HG02588 (cell line): ENCODE measurements around the gene CD33.
"Not testable (repeated sequence)": the region's sequence is repeated elsewhere in the genome, so short reads cannot be mapped to it uniquely, and the experiment has no call there.

Source experiments
- ATAC-seq: cut with Tn5 transposase; IDR thresholded peaks from one replicate; pipeline ENCODE4 v1.9.1; 2021; ENCODE audit warnings: mild to moderate bottlenecking, moderate library complexity; ENCODE audit not compliant: unreplicated experiment

CD33 gene

DNA sequence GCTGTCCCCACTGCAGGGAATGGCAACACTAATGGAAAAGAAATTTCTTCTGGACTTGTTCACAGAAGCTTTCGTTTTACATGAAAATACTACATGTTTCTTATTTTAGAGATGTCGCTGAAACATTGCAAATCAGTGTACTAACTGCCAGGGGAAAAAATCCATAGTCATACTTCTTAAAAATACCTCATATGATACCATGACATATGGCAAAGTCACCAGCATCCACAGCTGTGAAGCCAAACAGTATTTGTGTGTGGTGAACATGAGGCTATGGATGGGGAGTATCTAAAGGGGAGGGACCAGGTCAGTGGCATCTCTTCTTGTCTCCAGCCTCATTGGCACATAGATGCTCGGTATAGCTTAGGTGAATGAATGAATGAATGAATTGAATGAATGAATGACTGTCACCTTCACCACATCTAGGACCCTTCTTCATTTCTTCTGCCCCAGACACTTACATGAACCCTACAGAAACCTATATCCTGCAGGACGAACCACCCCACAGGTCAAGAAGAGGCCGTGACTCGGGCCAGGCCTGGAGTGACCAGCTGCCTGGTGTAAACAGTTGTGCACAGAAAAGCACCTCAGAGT, 14.6 kb upstream of the CD33 start:
- ATAC-seq = no peak

DNA sequence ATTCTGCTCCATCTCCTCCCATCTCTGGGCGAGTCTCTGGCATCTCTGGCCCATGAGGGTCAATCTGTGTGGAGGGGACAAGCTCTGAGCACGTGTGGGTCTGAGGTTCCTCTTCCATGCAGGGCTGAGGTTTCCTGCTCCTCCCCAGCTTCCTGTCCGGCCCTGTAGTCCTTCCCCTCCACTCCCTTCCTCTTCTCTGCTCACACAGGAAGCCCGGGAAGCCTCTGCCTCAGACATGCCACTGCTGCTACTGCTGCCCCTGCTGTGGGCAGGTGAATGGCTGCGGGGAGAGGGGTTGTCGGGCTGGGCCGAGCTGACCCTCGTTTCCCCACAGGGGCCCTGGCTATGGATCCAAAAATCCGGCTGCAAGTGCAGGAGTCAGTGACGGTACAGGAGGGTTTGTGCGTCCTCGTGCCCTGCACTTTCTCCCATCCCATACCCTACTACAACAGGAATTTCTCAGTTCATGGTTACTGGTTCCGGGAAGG, 14.0 kb upstream of the CD33 start:
- ATAC-seq = not testable (repeated sequence)

DNA sequence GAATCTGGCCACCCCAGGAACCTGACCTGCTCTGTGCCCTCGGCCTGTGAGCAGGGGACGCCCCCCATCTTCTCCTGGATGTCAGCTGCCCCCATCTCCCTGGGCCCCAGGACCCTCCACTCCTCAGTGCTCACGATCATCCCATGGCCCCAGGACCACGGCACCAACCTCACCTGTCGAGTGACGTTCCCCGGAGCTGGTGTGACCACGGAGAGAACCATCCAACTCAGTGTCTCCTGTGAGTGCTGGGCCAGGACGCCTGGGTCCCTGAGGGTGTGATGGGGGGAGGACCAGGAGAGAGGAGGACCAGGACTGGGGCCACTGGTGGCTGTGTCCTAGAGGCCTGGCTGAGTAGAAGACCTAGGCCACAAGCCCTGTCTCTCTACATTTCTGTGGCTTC, 13.0 kb upstream of the CD33 start:
- no peak for ATAC-seq

DNA sequence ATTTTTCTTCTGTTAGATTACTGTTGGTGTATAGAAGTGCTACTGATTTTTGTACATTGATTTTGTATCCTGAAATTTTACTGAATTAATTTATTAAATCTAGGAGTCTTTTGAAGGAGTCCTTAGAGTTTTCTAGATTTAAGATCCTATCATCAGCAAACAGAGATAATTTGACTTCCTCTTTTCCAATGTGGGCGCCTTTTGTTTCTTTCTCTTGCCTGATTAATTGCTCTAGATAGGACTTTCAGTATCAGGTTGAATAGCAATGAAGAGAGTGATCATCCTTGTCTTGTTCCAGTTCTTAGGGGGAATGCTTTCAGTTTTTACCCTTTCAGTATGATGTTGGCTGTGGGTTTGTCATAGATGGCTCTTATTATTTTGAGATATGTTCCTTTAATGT, 5.6 kb upstream of the CD33 start:
- ATAC-seq = no peak

DNA sequence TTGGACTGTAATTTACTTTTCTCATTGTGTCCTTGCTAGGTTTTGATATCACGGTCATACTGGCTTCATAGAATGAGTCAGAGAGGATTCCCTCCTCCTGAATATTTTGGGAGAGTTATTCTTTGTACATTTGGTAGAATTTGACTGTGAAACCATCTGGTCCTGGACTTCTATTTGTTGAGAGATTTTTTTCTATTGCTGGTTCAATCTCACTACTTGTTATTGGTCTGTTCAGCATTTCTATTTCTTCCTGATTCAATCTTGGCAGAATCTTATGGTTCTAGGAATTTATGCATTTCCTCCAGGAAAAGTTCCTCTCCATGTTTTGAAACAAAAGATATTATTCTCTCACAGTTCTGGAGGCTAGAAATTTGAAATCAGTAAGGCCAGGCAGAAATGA, 4.9 kb upstream of the CD33 start:
- ATAC-seq = no peak

DNA sequence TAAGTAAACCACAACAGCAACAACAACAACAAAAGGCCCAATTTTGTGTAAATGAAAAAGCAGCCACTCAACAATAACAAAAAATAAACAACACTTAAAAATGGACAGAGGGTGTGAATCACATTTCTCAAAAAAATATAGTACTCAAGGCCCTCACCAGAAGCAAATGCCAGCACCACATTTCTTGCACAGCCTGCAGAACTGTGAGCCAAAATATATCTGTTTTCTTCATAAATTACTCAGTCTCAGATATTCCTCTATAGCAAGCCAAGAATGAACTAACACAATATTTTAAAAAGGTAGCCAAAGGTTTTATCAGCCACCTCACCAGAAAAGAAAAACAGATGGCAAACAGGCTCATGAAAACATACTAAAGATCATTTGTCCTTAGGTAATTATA, 3.9 kb upstream of the CD33 start:
- ATAC-seq = no peak

DNA sequence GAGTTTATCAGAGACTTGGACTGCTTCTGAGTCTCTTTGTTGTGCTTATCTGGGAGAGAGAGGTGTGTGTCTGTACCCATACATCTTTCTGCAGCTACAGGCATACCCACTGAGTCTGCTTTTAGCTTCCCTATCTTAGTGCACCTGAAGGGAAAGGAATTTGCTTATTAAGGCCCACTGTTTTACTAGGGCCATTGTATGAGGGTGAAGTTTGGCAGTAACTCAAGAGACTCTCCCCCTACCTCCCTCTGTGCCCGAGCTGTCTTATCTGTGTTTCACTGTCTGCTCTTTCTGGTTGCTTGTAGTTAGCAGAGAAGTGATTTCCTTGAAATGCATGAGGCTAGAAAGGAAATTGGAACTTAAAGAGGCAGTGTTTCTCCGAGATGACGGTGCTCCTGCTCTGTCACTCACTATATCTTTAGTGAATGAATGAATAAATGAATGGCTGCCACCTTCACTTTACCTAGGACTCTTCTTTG, 678 bp upstream of the CD33 start:
- ATAC-seq = no peak

DNA sequence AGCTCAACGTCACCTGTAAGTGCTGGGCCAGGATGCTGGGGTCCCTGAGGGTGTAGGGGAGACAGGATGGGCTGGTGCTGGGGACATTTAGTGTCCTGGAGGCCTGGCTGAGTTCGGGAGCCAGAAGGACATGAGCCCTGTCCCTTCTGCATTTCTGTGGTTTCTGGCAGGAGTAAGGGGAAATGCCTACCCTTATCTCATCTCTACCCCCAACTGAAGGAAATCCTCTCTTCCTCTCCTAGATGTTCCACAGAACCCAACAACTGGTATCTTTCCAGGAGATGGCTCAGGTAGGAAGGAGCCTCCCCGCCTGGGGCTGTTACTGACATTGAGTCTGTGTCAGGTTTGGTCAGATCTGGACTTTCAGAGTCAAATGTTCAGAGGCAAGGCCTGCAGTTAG, 1.2 kb downstream of the CD33 start:
- ATAC-seq = no peak

DNA sequence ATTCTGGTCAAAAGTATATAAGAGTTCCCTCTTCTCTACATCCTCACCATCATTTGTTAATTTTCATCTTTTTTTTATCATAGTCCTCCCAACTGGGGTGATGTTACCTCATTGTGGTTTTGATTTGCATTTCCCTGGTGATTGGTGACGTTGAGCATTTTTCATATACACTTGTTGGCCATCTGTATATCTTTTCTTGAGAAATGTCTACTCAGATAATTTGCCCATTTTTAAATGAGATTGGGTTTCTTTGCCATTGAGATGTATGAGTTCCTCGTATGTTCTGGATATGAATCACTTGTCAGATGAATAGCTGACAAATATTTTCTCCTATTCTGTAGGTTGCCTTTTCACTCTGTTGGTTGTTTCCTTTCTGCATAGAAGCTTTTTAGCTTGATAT, 2.4 kb downstream of the CD33 start:
- no peak for ATAC-seq

DNA sequence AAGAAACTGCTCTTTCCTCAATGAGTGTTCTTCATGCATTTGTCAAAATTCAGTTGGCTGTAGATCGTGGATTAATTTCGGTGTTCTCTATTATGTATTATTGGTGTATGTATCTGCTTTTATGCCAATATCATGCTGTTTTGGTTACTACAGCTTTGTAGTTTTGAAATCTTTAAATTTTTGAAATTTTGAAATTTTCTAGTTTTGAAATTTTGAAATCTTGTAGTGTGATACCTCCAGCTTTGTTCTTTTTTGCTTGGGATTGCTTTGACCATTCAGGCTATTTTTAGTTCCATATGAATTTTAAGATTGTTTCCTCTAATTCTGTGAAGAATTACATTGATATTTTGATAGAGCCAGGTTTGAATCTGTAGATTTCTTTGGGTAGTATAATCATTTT, 3.1 kb downstream of the CD33 start:
- ATAC-seq = no peak

DNA sequence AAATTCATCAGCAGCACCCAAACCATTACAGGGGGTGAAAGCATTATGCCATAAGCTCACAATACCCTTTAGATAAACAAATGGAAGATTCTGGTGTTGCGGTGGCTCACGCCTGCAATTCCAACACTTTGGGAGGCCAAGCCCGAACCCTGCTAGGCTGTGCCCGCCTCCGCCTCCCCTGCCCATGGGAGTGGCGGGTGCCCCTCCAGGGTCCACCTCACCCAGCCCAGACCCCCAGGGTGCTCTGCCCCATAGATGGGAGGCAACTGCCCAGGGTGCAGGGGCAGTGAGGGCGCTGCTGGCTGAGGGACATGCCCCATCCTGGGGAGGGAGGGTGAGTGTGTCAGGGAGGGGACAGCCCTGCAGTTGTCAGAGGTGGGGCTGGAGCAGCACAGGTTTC, 16.0 kb downstream of the CD33 start:
- ATAC-seq = no peak

DNA sequence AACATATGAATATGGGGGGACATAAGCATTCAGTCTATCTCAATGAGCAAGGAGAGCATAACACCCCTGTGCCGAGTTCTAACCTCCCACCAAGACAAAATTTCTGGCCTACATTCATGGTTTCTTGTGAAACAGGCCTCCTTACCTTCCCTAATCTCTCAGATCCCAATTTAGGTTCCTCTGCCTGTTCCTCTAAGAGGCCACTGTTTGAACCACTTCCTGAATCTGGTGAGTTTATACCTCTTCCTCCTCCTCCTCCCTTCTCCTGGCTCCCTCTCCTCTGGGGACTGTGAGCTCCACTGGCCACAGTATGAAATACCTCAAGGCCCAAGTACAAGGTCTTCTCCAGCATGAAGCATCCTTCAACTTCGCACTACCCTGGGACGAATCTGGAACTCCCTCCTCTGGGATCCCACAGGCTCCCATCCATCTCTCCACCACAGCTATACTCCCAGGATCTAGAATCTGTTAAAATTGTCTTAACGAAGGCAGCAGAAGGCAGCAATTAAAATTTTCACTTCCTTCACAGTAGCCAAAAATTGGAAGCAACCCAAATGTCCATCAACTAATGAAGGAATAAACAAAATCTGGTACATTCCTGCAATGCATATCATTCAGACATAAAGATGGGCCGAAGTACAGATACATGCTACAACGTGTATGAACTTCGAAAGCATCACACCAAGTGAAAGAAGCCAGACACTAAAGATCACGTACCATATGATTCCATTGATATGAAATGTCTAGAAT, 18.2 kb downstream of the CD33 start:
- no peak for ATAC-seq

DNA sequence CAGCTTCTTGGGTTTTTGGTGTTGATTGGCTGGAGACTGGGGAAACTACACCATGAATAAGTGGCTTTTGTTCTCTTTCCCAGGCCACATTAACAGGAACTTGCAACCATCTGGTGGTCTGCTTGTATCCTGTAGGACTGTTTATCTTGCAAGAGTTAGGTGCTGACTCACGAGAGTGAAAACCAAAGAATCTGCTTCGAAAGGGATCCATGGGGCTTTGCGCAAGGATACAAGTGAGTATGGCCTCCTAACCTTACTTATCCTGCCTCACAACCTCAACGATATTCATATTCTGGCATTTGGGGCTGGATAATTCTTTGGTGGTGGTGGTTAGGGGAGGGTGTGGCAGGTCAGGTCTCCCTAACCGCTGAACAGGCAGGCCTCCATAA, 21.3 kb downstream of the CD33 start:
- no peak for ATAC-seq

DNA sequence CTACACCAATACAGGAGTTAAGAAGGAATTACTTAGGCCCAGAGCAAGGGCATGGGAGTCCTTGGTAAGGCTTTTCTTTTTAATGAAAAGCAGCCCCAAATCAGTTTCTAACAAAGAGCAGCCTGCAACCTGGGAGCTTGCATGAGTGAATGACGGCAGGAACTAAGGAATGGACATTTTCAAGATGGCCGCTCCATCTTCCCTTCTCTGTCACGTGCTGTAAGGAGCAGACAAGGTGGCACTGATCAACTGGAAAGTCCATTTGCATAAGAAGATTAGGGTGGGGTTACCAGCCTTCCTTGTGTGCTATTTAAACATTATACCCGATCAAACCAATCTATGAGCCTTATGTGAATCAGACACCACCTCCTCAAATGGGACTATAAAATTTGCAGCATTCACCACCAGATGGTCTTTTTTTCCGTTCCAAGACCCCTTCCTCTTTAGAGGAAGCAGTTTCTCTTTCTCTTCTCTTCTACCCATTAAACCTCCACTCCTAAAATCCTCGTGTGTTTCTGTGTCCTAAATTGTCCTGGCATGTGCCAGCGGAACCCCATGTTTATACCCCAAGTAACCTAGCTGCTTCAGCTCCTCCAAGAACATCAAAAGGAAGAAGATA, 23.2 kb downstream of the CD33 start:
- no peak for ATAC-seq

DNA sequence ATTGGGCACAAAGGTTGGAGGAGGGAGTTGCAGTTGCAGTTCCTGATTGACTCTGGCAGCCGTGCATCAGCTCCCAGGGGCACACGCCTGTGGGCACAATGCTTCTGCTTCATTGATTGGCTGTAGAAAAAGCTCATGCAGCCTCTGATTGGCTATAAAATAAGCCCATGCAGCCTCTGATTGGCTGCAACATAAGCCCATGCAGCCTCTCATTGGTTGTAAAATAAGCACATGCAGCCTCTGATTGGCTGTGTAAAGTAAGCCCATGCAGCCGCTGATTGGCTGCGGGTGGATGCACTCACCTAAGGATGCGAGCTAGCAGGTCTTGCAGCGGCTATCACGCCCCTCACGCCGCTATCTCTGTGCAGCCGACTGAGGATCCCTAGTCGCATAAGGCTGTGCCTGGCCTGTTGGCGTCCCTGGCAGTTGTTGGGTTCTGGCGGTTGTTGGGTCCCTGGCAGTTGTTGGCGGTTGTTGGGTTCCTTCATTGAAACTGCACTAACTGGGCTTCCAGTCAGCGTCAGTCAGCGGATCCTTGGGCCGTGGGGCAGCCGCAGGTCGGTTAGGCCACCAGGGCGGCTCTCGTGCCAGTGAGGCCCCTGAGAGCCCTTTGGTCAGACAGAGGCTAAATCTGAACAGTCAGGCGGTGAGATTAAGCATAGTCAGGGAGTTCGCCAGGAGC, 26.0 kb downstream of the CD33 start, which contains the start of gene SIGLECL1:
Gene SIGLECL1, plus strand, starts transcription at position 295 of the 682 bp plus-strand sequence. CDS start 12,993 bp downstream, outside the sequence.
- no peak for ATAC-seq

DNA sequence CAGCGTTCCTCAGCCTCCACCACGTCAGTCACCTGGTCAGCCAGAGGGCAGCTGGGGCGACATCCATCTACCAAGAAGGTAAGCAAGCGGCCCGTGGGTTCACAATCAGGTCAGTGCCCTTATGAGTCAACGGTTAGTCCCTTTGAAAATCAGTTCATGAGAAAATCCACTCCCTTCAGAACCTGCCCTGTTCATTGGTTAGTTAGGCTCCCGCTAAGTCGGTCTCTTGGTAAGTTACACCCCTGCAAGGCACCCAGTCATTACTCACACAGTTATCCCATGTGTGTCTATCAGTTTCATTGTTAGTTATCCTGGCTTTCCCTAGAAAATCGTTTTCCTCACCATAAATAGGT, 26.6 kb downstream of the CD33 start:
- no peak for ATAC-seq

DNA sequence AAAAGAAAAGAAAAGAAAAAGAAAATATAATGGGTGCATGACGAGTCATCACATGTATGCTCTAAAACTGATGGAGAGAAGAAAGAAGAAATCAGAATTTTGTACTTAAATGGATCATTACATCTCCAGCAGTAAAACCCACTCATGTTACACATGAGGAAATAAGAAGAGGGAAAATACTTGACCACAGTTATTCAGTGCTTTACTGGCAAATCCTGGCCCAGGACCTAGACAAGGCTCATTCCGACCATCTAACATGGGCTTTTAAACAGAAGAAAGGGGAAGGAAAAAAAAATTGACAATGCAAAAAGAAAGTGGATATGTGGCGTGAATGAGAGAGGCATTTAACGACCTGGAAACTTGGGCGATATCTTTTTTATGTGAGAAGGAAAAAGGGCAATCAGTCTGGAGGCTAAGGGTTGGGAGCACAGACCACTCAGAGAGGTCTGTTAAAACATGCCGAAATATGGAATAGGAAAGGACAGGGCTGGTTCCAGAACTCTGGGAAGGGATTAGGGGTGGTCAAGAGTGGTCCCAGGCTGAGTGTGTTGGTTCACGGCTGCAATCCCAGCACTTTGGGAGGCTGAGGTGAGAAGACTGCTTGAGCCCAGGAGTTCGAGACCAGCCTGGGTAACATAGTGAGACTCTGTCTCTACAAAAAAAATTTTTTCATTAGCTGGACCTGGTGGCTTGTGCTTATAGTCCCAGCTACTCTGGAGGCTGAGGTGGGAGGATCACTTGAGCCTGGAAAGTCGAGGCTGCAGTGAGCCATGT, 27.6 kb downstream of the CD33 start:
- ATAC-seq = no peak

DNA sequence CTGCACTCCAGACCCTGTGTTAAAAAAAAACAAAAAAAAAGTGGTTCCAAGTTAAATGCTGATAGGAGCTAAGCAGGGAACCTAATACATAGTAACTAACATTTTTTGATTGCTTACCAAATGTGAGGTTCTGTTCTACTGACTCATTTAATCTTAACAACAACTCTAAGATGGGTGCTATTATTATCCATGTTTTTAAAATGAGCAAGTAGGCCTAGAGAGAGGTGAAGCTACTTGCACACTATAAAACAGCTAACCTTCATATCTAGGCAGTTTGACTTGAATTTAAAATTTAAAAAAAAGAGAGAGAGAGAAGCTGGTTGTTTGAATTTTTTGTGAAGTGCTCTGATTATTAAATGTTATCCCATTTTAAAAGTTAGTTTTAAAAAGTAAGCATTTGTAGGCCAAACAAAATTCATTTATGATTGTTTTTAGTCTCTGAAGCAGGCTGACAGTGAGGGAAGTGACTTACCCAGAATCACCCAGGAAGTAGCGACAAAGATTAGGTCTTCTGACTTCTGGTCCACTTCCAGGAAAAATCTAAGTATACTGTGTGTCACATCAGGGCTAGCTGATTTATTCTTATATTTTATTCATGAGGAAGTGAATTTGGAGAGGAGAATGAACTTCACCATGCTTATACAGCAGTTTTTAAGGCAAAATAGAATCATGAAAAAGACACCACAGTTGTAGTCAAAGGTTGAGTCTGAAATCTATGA, 28.4 kb downstream of the CD33 start:
- ATAC-seq = no peak

DNA sequence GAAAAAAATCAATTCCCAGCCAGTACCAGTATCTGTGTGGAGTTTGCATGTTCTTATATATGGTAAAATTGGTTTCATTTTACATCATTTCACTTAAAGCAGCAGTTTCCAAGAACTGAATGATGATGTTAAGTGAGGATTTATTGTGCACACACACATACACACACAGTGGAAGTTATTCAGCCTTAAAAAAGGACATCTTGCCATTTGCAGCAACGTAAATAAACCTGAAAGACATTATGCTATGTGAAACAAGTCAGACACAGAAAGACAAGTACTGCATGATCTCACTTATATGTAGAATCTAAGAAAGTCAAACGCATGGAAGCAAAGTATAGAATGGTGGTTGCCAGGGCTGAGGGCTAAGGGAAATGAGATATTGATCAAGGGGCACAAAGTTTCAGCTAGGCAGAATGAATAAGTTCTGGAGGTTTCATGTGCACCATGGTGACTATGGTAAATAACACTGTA, 31.3 kb downstream of the CD33 start:
- ATAC-seq = no peak

DNA sequence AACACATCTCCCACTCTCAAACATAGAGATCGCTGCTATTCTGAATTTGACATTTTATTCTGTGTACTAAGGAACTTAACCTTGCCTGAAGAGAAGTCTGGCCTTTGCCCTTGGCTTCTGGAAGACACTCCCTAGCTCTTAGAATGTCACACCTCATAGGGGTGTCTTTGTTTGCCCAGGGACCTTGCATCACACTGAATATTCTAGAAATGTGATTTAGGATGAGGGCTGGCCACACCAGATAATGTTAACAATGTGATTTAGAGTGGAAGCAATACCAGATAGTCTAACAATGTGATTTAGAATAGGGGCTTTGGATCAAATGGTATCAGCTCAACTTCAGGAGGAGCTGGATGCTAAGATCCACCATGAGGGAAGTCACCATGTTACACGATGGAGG, 32.6 kb downstream of the CD33 start:
- ATAC-seq = no peak
